GM20000 (cell line): Measurements from ENCODE around the gene MYOC.
"Not testable (repeated sequence)": the region's sequence is repeated elsewhere in the genome, so short reads cannot be mapped to it uniquely, and the experiment has no call there.

Experiments used
- DNase-seq: peaks from one replicate; pipeline ENCODE4 v3.0.0; 2012; ENCODE audit warnings: low spot score
- CTCF ChIP-seq: IDR thresholded peaks from 2 replicates; pipeline ENCODE4 v1.5.1; 2012; ENCODE audit warnings: mild to moderate bottlenecking, control low read depth; ENCODE audit errors: extremely low read depth, missing control alignments

Gene MYOC

GRCh38 chr1:171661076-171661650, 8.7 kb upstream of the MYOC start:
- no peak for TF ChIP-seq CTCF

GRCh38 chr1:171656206-171656605, 3.7 kb upstream of the MYOC start:
- DNase-seq: not testable (repeated sequence)

More at GRCh38 chr1:171661076-171661650, 8.7 kb upstream of the MYOC start:
- no peak for DNase-seq

GRCh38 chr1:171655746-171656116, 3.2 kb upstream of the MYOC start:
- no peak for DNase-seq
- TF ChIP-seq CTCF: no peak

- DNase-seq: peak; percentile 74
- TF ChIP-seq CTCF: peak; percentile 81
Observed at GRCh38 chr1:171654942-171655745, 2.7 kb upstream of the MYOC start.

- no peak for TF ChIP-seq CTCF
- DNase-seq: no peak
Observed at GRCh38 chr1:171654201-171654941, 1.9 kb upstream of the MYOC start.

GRCh38 chr1:171653796-171654195, 1.3 kb upstream of the MYOC start:
- no peak for TF ChIP-seq CTCF
- DNase-seq: no peak

GRCh38 chr1:171646249-171646560, 6.3 kb downstream of the MYOC start:
- no peak for TF ChIP-seq CTCF
- no peak for DNase-seq
